ENCODE data around the gene BCAP31. TPM values are rescaled to one million over a fixed set of nuclear protein-coding genes. Genes with fewer than 3 reads are reported as not detected.

Gene BCAP31
- total RNA-seq, 1 experiment from 2014 or later = 150 TPM

GRCh38 chrX:153731845-153732215, 7.6 kb upstream of the BCAP31 start:
- Mint-ChIP-seq H3K4me3 (no peak overlapping the region), H3K9me3 (peaks cover 13% of the 10 kb centered on the region), H3K27me3 (ENCODE audit: low read depth) (no peaks in the 10 kb centered on the region; the same call in 1 of the 2 replicates), H3K27ac (no peak overlapping the region), H3K36me3 (peaks cover 11% of the 10 kb centered on the region), H3K4me1 (peaks cover 17% of the 10 kb centered on the region)
- DNase-seq (ENCODE audit: low spot score) (no peak), ATAC-seq (no peak)
- CTCF ChIA-PET = no interaction called here
- POLR2A ChIA-PET = no interaction called here
- TF ChIP-seq, protein P1, sequence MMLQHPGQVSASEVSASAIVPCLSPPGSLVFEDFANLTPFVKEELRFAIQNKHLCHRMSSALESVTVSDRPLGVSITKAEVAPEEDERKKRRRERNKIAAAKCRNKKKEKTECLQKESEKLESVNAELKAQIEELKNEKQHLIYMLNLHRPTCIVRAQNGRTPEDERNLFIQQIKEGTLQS (CRISPR knock-in tag; conservative IDR thresholded peaks at IDR 0.05) = no peak
- no peak for TF ChIP-seq FOXK1 (CRISPR knock-in tag; IDR thresholded peaks at IDR 0.05)
- TF ChIP-seq ZNF512 (CRISPR knock-in tag; IDR thresholded peaks at IDR 0.05; ENCODE audit: borderline replicate concordance) = no peak
- TF ChIP-seq ELF4 (CRISPR knock-in tag; IDR thresholded peaks at IDR 0.05; ENCODE audit: low read depth) = no peak
- TF ChIP-seq KAT7 (CRISPR knock-in tag; IDR thresholded peaks at IDR 0.05; ENCODE audit: borderline replicate concordance) = no peak
- no peak for TF ChIP-seq MXD4 (CRISPR knock-in tag; IDR thresholded peaks at IDR 0.05; ENCODE audit: borderline replicate concordance)
- TF ChIP-seq FOXJ3 (CRISPR knock-in tag; IDR thresholded peaks at IDR 0.05; ENCODE audit: borderline replicate concordance) = no peak
- no peak for TF ChIP-seq ZBTB21 (CRISPR knock-in tag; IDR thresholded peaks at IDR 0.05; ENCODE audit: borderline replicate concordance)
- TF ChIP-seq CREB1 (CRISPR knock-in tag; IDR thresholded peaks at IDR 0.05) = no peak
- TF ChIP-seq JAZF1 (CRISPR knock-in tag; IDR thresholded peaks at IDR 0.05) = no peak
- TF ChIP-seq, protein P2, sequence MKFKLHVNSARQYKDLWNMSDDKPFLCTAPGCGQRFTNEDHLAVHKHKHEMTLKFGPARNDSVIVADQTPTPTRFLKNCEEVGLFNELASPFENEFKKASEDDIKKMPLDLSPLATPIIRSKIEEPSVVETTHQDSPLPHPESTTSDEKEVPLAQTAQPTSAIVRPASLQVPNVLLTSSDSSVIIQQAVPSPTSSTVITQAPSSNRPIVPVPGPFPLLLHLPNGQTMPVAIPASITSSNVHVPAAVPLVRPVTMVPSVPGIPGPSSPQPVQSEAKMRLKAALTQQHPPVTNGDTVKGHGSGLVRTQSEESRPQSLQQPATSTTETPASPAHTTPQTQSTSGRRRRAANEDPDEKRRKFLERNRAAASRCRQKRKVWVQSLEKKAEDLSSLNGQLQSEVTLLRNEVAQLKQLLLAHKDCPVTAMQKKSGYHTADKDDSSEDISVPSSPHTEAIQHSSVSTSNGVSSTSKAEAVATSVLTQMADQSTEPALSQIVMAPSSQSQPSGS (CRISPR knock-in tag; IDR thresholded peaks at IDR 0.05; ENCODE audit: borderline replicate concordance, low read depth) = no peak
- TF ChIP-seq, protein P3, sequence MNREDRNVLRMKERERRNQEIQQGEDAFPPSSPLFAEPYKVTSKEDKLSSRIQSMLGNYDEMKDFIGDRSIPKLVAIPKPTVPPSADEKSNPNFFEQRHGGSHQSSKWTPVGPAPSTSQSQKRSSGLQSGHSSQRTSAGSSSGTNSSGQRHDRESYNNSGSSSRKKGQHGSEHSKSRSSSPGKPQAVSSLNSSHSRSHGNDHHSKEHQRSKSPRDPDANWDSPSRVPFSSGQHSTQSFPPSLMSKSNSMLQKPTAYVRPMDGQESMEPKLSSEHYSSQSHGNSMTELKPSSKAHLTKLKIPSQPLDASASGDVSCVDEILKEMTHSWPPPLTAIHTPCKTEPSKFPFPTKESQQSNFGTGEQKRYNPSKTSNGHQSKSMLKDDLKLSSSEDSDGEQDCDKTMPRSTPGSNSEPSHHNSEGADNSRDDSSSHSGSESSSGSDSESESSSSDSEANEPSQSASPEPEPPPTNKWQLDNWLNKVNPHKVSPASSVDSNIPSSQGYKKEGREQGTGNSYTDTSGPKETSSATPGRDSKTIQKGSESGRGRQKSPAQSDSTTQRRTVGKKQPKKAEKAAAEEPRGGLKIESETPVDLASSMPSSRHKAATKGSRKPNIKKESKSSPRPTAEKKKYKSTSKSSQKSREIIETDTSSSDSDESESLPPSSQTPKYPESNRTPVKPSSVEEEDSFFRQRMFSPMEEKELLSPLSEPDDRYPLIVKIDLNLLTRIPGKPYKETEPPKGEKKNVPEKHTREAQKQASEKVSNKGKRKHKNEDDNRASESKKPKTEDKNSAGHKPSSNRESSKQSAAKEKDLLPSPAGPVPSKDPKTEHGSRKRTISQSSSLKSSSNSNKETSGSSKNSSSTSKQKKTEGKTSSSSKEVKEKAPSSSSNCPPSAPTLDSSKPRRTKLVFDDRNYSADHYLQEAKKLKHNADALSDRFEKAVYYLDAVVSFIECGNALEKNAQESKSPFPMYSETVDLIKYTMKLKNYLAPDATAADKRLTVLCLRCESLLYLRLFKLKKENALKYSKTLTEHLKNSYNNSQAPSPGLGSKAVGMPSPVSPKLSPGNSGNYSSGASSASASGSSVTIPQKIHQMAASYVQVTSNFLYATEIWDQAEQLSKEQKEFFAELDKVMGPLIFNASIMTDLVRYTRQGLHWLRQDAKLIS (CRISPR knock-in tag; IDR thresholded peaks at IDR 0.05; ENCODE audit: borderline replicate concordance) = no peak
- TF ChIP-seq TP53 (CRISPR knock-in tag; IDR thresholded peaks at IDR 0.05) = no peak
- TF ChIP-seq ZNF232 (CRISPR knock-in tag; IDR thresholded peaks at IDR 0.05) = no peak
- no peak for TF ChIP-seq PRRX2 (CRISPR knock-in tag; IDR thresholded peaks at IDR 0.05)
- no peak for TF ChIP-seq OVOL2 (CRISPR knock-in tag; IDR thresholded peaks at IDR 0.05; ENCODE audit: borderline replicate concordance)
- no peak for TF ChIP-seq ZNF138 (CRISPR knock-in tag; conservative IDR thresholded peaks at IDR 0.05)

DNA sequence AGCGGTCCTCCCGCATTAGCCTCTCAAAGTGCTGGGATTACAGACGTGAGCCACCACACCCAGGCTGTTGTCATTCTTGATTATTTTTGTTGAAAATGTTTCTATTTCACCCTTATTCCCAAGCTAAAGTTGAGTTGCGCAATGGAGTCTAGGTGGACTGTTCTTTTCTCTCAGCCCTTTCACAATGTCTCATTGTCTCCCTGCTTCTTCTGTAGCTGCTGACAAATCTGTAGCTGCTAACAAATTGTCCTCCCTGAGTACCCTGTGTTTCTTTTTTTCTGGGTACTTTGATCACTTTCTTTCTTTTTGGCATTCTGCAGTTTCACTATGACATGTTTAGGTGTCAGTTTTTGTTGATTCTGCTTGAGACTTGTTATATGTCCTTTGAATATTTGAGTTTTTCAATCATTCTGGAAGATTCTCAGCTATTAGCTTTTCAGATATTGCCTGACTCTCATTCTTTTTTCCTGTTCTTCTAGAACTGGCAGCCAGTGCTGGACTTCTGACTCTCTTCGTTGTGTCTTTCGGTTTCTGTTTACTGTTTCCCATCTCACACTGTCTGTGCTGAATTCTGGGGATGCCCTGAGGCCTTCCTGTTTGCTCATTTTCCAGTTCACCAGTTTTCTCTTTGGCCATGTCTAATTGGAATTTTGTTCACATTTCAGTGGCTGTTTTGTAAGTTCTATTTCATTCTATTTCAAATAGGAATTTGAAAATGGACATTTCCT, 7.1 kb upstream of the BCAP31 start:
- Mint-ChIP-seq H3K27ac (no peak overlapping the region), H3K9me3 (peaks cover 13% of the 10 kb centered on the region), H3K4me3 (no peak overlapping the region), H3K36me3 (peaks cover 11% of the 10 kb centered on the region), H3K27me3 (ENCODE audit: low read depth) (no peaks in the 10 kb centered on the region; the same call in 1 of the 2 replicates), H3K4me1 (peaks cover 18% of the 10 kb centered on the region)
- DNase-seq (ENCODE audit: low spot score) (no peak), ATAC-seq (no peak)
- TF ChIP-seq ZNF512 (CRISPR knock-in tag; IDR thresholded peaks at IDR 0.05; ENCODE audit: borderline replicate concordance) (no peak), OVOL2 (CRISPR knock-in tag; IDR thresholded peaks at IDR 0.05; ENCODE audit: borderline replicate concordance) (no peak), ATF6 (CRISPR knock-in tag; IDR thresholded peaks at IDR 0.05) (no peak), EMX1 (CRISPR knock-in tag; IDR thresholded peaks at IDR 0.05) (no peak), SMAD4 (CRISPR knock-in tag; IDR thresholded peaks at IDR 0.05) (no peak), ZBTB21 (CRISPR knock-in tag; IDR thresholded peaks at IDR 0.05; ENCODE audit: borderline replicate concordance) (no peak), MXD4 (CRISPR knock-in tag; IDR thresholded peaks at IDR 0.05; ENCODE audit: borderline replicate concordance) (no peak), TP53 (CRISPR knock-in tag; IDR thresholded peaks at IDR 0.05) (no peak)
- TF ChIP-seq, protein P4, sequence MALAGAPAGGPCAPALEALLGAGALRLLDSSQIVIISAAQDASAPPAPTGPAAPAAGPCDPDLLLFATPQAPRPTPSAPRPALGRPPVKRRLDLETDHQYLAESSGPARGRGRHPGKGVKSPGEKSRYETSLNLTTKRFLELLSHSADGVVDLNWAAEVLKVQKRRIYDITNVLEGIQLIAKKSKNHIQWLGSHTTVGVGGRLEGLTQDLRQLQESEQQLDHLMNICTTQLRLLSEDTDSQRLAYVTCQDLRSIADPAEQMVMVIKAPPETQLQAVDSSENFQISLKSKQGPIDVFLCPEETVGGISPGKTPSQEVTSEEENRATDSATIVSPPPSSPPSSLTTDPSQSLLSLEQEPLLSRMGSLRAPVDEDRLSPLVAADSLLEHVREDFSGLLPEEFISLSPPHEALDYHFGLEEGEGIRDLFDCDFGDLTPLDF (CRISPR knock-in tag; IDR thresholded peaks at IDR 0.05) = no peak
- POLR2A ChIA-PET = no interaction called here
- CTCF ChIA-PET = no interaction called here

Measured in WTC11 (cell line).